Stimulated activated CD4-positive, alpha-beta T cell treated with anti-CD3 and anti-CD28 coated beads, Interleukin-4, amount 100 ng/mL, for 4 hours (primary cell): ENCODE results near the gene DRAP1.

Source experiments
- DNase-seq, 2 experiments: peaks; one replicate each; pipeline ENCODE4 v3.0.0-alpha.2; 2020

Gene DRAP1

DNA sequence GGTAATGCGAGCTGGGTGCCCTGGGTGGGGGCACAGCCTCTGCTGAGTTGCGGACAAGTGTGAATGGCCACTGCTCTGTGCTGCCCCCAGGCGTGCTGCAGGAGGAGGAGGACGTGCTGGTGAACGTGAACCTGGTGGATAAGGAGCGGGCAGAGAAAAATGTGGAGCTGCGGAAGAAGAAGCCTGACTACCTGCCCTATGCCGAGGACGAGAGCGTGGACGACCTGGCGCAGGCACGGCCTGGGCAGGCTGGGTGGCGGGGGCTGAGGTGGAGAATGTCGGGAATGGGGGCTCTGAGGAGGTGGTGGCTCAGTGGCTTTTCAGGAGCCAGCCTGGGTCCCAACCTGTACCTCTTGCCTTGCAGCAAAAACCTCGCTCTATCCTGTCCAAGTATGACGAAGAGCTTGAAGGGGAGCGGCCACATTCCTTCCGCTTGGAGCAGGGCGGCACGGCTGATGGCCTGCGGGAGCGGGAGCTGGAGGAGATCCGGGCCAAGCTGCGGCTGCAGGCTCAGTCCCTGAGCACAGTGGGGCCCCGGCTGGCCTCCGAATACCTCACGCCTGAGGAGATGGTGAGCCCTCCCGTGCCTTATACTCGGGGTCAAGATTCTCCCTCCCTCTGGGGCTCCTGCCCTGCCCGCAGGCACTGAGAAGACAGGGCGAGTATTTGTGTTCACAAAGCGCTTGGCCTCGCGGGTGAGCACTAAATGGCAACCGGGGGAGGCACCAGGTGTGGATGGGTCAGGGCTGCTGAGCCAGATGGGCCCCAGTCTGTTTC lies 46.9 kb downstream of the DRAP1 start:
- no peak for DNase-seq

DNA sequence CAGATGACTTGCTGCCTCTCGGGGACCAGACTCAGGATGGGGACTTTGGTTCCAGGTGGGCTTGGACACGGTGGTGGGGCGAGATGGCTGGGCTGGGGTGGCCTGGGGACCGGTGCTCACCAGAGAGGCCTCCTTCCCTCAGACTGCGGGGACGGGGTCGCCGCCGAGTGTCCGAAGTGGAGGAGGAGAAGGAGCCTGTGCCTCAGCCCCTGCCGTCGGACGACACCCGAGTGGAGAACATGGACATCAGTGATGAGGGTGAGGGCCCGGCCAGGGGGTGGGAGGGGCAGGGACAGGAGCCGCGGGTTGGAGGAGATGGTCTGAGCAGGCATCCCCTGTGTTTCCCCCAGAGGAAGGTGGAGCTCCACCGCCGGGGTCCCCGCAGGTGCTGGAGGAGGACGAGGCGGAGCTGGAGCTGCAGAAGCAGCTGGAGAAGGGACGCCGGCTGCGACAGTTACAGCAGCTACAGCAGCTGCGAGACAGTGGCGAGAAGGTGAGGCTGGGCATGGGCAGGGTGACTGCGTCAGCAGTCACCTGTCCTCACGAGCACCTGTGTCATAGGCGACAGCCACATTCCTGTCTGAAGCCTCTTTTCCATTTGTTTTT lies 48.2 kb downstream of the DRAP1 start:
- DNase-seq: no peak

- no peak for DNase-seq
These were observed 49.6 kb downstream of the DRAP1 start for GRCh38 chr11:65968600-65969482.
